Measurements from ENCODE around the gene NHLRC4.
"Not testable (repeated sequence)": the region's sequence is repeated elsewhere in the genome, so short reads cannot be mapped to it uniquely, and the experiment has no call there.

Gene NHLRC4

GRCh38 chr16:596736-597060 is 29.9 kb downstream of the NHLRC4 start:
- Histone ChIP-seq H3K4me3 (ENCODE audit: low read length in 2 of 2) (no peak overlapping the region), H3K9ac (ENCODE audit: low read length in 2 of 2) (no peak overlapping the region), H3K27ac (ENCODE audit: low read length) (no peak overlapping the region), H3K27me3 (ENCODE audit: control insufficient read depth in 1 of 2, insufficient read depth in 2 of 2, low read length in 2 of 2) (no peaks in the 10 kb centered on the region), H3K36me3 (ENCODE audit: control insufficient read depth in 2 of 2, insufficient read depth in 2 of 2, low read length in 2 of 2) (peaks cover 6 to 13% of the 10 kb centered on the region in 2 donors), H3K9me3 (ENCODE audit: control insufficient read depth in 2 of 2, low read length in 2 of 2) (no peaks in the 10 kb centered on the region), H3K4me1 (ENCODE audit: control insufficient read depth, insufficient read depth, low read length) (peaks cover 12% of the 10 kb centered on the region)

- H3K4me1 ChIP-seq (ENCODE audit: control insufficient read depth, insufficient read depth, low read length); H3K9ac ChIP-seq (ENCODE audit: low read length in 2 of 2); H3K27ac ChIP-seq (ENCODE audit: low read length); H3K9me3 ChIP-seq (ENCODE audit: control insufficient read depth in 2 of 2, low read length in 2 of 2); H3K27me3 ChIP-seq (ENCODE audit: control insufficient read depth in 1 of 2, insufficient read depth in 2 of 2, low read length in 2 of 2); H3K4me3 ChIP-seq (ENCODE audit: low read length in 2 of 2): not testable (repeated sequence)
- peaks cover 6 to 13% of the 10 kb centered on the region in 2 donors for H3K36me3 ChIP-seq (ENCODE audit: control insufficient read depth in 2 of 2, insufficient read depth in 2 of 2, low read length in 2 of 2)
These were observed 30.9 kb downstream of the NHLRC4 start for GRCh38 chr16:597655-598054.

- Histone ChIP-seq H3K27ac (ENCODE audit: low read length) (no peak overlapping the region), H3K36me3 (ENCODE audit: control insufficient read depth in 2 of 2, insufficient read depth in 2 of 2, low read length in 2 of 2) (peaks cover 6 to 8% of the 10 kb centered on the region in 2 donors)
These were observed 32.3 kb downstream of the NHLRC4 start for GRCh38 chr16:598823-599739.

DNA sequence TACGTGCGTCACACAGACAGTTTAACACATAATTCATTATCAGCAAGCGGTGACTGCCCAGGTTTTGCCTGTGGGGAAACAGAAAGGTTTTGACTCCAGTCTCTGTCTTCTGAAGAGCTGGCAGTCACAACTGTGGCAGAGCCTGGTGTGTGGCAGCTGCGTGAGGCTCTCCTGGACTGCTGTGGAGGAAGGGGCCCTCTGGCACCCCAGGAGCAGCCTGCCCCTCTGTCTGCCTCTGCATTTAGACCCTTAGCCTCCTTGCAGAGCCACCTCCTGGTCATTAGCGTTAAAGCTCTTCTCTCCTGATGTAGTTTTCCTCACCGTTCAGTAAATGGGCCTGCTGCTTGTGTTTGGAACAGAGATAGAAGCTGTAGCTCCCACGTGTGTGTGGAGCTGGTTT is 34.0 kb downstream of the NHLRC4 start:
- H3K36me3 ChIP-seq (ENCODE audit: control insufficient read depth in 2 of 2, insufficient read depth in 2 of 2, low read length in 2 of 2): peaks cover 6 to 10% of the 10 kb centered on the region in 2 donors
- H3K27ac ChIP-seq (ENCODE audit: low read length): no peak overlapping the region
- no peaks in the 10 kb centered on the region for H3K4me1 ChIP-seq (ENCODE audit: control insufficient read depth, insufficient read depth, low read length)
- no peaks in the 10 kb centered on the region for H3K9me3 ChIP-seq (ENCODE audit: control insufficient read depth in 2 of 2, low read length in 2 of 2)
- H3K9ac ChIP-seq (ENCODE audit: low read length in 2 of 2): no peak overlapping the region
- H3K4me3 ChIP-seq (ENCODE audit: low read length in 2 of 2): no peak overlapping the region
- no peaks in the 10 kb centered on the region for H3K27me3 ChIP-seq (ENCODE audit: control insufficient read depth in 1 of 2, insufficient read depth in 2 of 2, low read length in 2 of 2)

More at GRCh38 chr16:598823-599739, 32.3 kb downstream of the NHLRC4 start:
- Histone ChIP-seq H3K27me3 (ENCODE audit: control insufficient read depth in 1 of 2, insufficient read depth in 2 of 2, low read length in 2 of 2) (no peaks in the 10 kb centered on the region), H3K4me1 (ENCODE audit: control insufficient read depth, insufficient read depth, low read length) (no peaks in the 10 kb centered on the region), H3K4me3 (ENCODE audit: low read length in 2 of 2) (no peak overlapping the region), H3K9ac (ENCODE audit: low read length in 2 of 2) (no peak overlapping the region), H3K9me3 (ENCODE audit: control insufficient read depth in 2 of 2, low read length in 2 of 2) (no peaks in the 10 kb centered on the region)

DNA sequence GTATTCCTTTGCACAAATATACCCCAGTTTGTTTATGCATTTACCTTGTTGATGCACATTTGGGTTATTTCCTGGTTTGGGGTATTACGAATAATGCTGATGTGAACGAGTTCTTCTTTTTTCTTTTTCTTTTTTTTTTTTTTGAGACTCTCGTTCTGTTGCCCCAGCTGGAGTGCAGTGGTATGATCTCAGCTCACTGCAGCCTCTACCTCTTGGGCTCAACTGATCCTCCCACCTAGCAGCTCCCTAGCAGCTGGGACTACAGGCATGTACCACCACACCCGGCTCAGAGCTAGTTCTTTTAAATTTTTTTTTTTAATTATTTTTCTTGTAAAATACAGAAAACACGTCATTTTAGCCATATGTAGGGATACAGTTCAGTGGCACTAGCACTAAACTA is 37.1 kb downstream of the NHLRC4 start:
- no peak overlapping the region for H3K4me3 ChIP-seq (ENCODE audit: low read length in 2 of 2)
- H3K9me3 ChIP-seq (ENCODE audit: control insufficient read depth in 2 of 2, low read length in 2 of 2): no peaks in the 10 kb centered on the region
- no peaks in the 10 kb centered on the region for H3K27me3 ChIP-seq (ENCODE audit: control insufficient read depth in 1 of 2, insufficient read depth in 2 of 2, low read length in 2 of 2)
- H3K4me1 ChIP-seq (ENCODE audit: control insufficient read depth, insufficient read depth, low read length): no peaks in the 10 kb centered on the region
- peaks cover 6 to 11% of the 10 kb centered on the region in 2 donors for H3K36me3 ChIP-seq (ENCODE audit: control insufficient read depth in 2 of 2, insufficient read depth in 2 of 2, low read length in 2 of 2)
- no peak overlapping the region for H3K9ac ChIP-seq (ENCODE audit: low read length in 2 of 2)
- no peak overlapping the region for H3K27ac ChIP-seq (ENCODE audit: low read length)

- Histone ChIP-seq H3K9me3 (ENCODE audit: control insufficient read depth in 2 of 2, low read length in 2 of 2) (no peaks in the 10 kb centered on the region), H3K27ac (ENCODE audit: low read length) (no peak overlapping the region), H3K4me3 (ENCODE audit: low read length in 2 of 2) (no peak overlapping the region), H3K9ac (ENCODE audit: low read length in 2 of 2) (no peak overlapping the region), H3K4me1 (ENCODE audit: control insufficient read depth, insufficient read depth, low read length) (peaks cover 8% of the 10 kb centered on the region), H3K27me3 (ENCODE audit: control insufficient read depth in 1 of 2, insufficient read depth in 2 of 2, low read length in 2 of 2) (no peaks in the 10 kb centered on the region), H3K36me3 (ENCODE audit: control insufficient read depth in 2 of 2, insufficient read depth in 2 of 2, low read length in 2 of 2) (peaks cover 0 to 4% of the 10 kb centered on the region in 2 donors)
These were observed 40.0 kb downstream of the NHLRC4 start for GRCh38 chr16:606656-607307.

GRCh38 chr16:608019-608418 is 41.2 kb downstream of the NHLRC4 start:
- H3K9ac ChIP-seq (ENCODE audit: low read length in 2 of 2): no peak overlapping the region
- H3K27ac ChIP-seq (ENCODE audit: low read length): no peak overlapping the region
- peaks cover 8% of the 10 kb centered on the region for H3K4me1 ChIP-seq (ENCODE audit: control insufficient read depth, insufficient read depth, low read length)
- no peaks in the 10 kb centered on the region for H3K27me3 ChIP-seq (ENCODE audit: control insufficient read depth in 1 of 2, insufficient read depth in 2 of 2, low read length in 2 of 2)
- no peak overlapping the region for H3K4me3 ChIP-seq (ENCODE audit: low read length in 2 of 2)
- no peaks in the 10 kb centered on the region for H3K9me3 ChIP-seq (ENCODE audit: control insufficient read depth in 2 of 2, low read length in 2 of 2)
- H3K36me3 ChIP-seq (ENCODE audit: control insufficient read depth in 2 of 2, insufficient read depth in 2 of 2, low read length in 2 of 2): peaks cover 0 to 4% of the 10 kb centered on the region in 2 donors

DNA sequence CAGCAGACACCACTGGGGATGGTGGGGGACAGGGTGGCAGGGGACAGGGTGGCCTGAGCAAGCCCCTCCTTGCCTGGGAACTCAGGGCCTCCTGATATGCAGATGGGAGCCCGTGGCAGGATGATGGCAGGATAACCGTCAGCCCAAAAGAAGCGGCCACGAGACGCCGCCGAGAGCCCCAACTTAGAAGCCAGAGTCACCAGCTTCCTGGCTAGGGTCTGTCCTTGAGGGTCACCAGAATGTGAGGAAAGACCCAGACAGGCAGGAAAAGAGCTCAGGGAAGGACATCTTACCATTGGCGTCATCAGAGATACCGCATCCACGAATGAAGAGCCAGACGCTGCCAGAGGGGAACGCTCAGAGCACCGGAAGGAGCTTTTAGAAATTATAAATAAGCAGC is 42.5 kb downstream of the NHLRC4 start:
- H3K27me3 ChIP-seq (ENCODE audit: control insufficient read depth in 1 of 2, insufficient read depth in 2 of 2, low read length in 2 of 2): no peaks in the 10 kb centered on the region
- H3K36me3 ChIP-seq (ENCODE audit: control insufficient read depth in 2 of 2, insufficient read depth in 2 of 2, low read length in 2 of 2): peaks cover 0 to 4% of the 10 kb centered on the region in 2 donors
- H3K9ac ChIP-seq (ENCODE audit: low read length in 2 of 2): no peak overlapping the region
- H3K9me3 ChIP-seq (ENCODE audit: control insufficient read depth in 2 of 2, low read length in 2 of 2): no peaks in the 10 kb centered on the region
- no peak overlapping the region for H3K27ac ChIP-seq (ENCODE audit: low read length)
- peaks cover 8% of the 10 kb centered on the region for H3K4me1 ChIP-seq (ENCODE audit: control insufficient read depth, insufficient read depth, low read length)
- no peak overlapping the region for H3K4me3 ChIP-seq (ENCODE audit: low read length in 2 of 2)

GRCh38 chr16:609984-610383 is 43.2 kb downstream of the NHLRC4 start:
- Histone ChIP-seq H3K4me1 (ENCODE audit: control insufficient read depth, insufficient read depth, low read length) (peaks cover 8% of the 10 kb centered on the region), H3K9me3 (ENCODE audit: control insufficient read depth in 2 of 2, low read length in 2 of 2) (no peaks in the 10 kb centered on the region), H3K27me3 (ENCODE audit: control insufficient read depth in 1 of 2, insufficient read depth in 2 of 2, low read length in 2 of 2) (no peaks in the 10 kb centered on the region), H3K4me3 (ENCODE audit: low read length in 2 of 2) (no peak overlapping the region), H3K36me3 (ENCODE audit: control insufficient read depth in 2 of 2, insufficient read depth in 2 of 2, low read length in 2 of 2) (peaks cover 0 to 7% of the 10 kb centered on the region in 2 donors), H3K27ac (ENCODE audit: low read length) (no peak overlapping the region), H3K9ac (ENCODE audit: low read length in 2 of 2) (no peak overlapping the region)

DNA sequence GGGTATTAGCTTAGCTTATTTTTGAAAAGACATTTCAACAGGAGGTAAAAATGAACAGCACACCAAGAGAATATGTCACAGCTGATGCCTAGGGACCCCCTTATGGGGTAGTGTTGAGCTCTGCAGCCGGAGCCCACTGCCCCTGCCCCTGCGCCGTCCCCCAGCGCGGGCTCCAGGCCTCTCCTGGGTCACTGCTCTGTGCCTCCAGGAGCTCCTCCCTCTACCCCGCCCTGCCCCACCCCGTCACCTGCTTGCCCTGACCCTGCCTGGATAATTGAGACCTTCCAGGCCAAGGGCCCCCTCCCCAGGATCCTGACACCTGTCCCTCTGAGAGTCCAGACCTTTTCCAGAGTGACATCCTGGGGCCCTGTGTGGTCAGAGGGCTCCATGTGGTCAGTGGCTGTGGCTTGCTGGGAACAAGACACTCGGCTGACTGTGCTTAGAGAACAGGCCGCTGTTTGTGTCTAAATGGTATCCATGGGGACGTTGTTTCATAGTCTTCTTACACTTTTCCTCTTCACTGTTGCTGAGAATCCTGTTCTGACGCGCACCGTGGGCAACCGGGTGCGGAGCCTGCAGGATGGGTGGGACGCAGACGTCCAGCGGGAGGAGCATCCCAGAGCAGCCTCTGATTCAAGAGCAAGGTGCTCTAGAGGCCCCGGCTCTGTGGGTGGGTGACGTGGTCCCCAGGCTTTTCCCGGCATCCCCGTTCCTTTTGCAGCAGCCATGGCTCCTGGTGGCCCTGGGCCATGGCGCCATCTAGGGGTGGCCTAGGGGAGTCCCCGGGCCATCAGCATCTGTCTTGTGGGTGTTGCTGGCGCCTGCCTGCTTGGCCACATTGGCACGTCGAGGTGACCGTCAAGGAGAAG is 43.9 kb downstream of the NHLRC4 start:
- H3K36me3 ChIP-seq (ENCODE audit: control insufficient read depth in 2 of 2, insufficient read depth in 2 of 2, low read length in 2 of 2): peaks cover 0 to 5% of the 10 kb centered on the region in 2 donors
- H3K27ac ChIP-seq (ENCODE audit: low read length): no peak overlapping the region
- H3K9me3 ChIP-seq (ENCODE audit: control insufficient read depth in 2 of 2, low read length in 2 of 2): no peaks in the 10 kb centered on the region
- H3K4me3 ChIP-seq (ENCODE audit: low read length in 2 of 2): no peak overlapping the region
- peaks cover 8% of the 10 kb centered on the region for H3K4me1 ChIP-seq (ENCODE audit: control insufficient read depth, insufficient read depth, low read length)
- H3K27me3 ChIP-seq (ENCODE audit: control insufficient read depth in 1 of 2, insufficient read depth in 2 of 2, low read length in 2 of 2): no peaks in the 10 kb centered on the region
- no peak overlapping the region for H3K9ac ChIP-seq (ENCODE audit: low read length in 2 of 2)

Measured in stomach smooth muscle (tissue), 2 donors.